Measurements from ENCODE around the gene OR4E2.
"Not testable (repeated sequence)": the region's sequence is repeated elsewhere in the genome, so short reads cannot be mapped to it uniquely, and the experiment has no call there.

Gene OR4E2

GRCh38 chr14:21672116-21672515, 18.5 kb downstream of the OR4E2 start:
- H3K27ac ChIP-seq = 0 out of 2 replicates have a peak overlapping the region, but pooled peaks have one; percentile 25
- H3K4me3 ChIP-seq = no peak overlapping the region
- H3K9ac ChIP-seq (ENCODE audit: insufficient read length) = no peak overlapping the region
- no peak for TF ChIP-seq POLR2AphosphoS5 (IDR thresholded peaks at IDR 0.05; ENCODE audit: borderline replicate concordance, low read depth, low read length)
- no peaks in the 10 kb centered on the region for H3K9me3 ChIP-seq (ENCODE audit: low read depth, low read length)
- no peak for DNase-seq (ENCODE audit: low read depth, low spot score)
- H3K36me3 ChIP-seq (ENCODE audit: insufficient read depth, low read length) = peaks cover 21% of the 10 kb centered on the region

GRCh38 chr14:21673718-21674117, 20.1 kb downstream of the OR4E2 start, which contains the start of gene OR4E1:
OR4E1 (minus strand) TSS chr14:21673818; CDS start chr14:21670935, 2,883 bp downstream.
- TF ChIP-seq POLR2AphosphoS5 (IDR thresholded peaks at IDR 0.05; ENCODE audit: borderline replicate concordance, low read depth, low read length) = no peak
- TF ChIP-seq FOXP2 (optimal IDR thresholded peaks at IDR 0.05; ENCODE audit: control extremely low read depth, extremely low read length, insufficient read depth) = no peak
- TF ChIP-seq EZH2 (IDR thresholded peaks at IDR 0.05) = no peak
- H3K9me3 ChIP-seq (ENCODE audit: low read depth, low read length) = no peaks in the 10 kb centered on the region
- no peak within 1 kb of the TSS for H3K4me3 ChIP-seq
- no peak for DNase-seq (ENCODE audit: low read depth, low spot score)
- peaks cover 21% of the 10 kb centered on the region for H3K36me3 ChIP-seq (ENCODE audit: insufficient read depth, low read length)
- H3K27ac ChIP-seq = no peak within 1 kb of the TSS
- no peak within 1 kb of the TSS for H3K9ac ChIP-seq (ENCODE audit: insufficient read length)

GRCh38 chr14:21675566-21675965, 21.9 kb downstream of the OR4E2 start:
- Histone ChIP-seq H3K4me3 (no peak overlapping the region), H3K27ac (no peak overlapping the region), H3K9me3 (ENCODE audit: low read depth, low read length) (no peaks in the 10 kb centered on the region), H3K36me3 (ENCODE audit: insufficient read depth, low read length) (peaks cover 12% of the 10 kb centered on the region), H3K9ac (ENCODE audit: insufficient read length) (no peak overlapping the region)
- DNase-seq (ENCODE audit: low read depth, low spot score) = no peak
- no peak for TF ChIP-seq POLR2AphosphoS5 (IDR thresholded peaks at IDR 0.05; ENCODE audit: borderline replicate concordance, low read depth, low read length)
- TF ChIP-seq EZH2 (IDR thresholded peaks at IDR 0.05) = no peak
- no peak for TF ChIP-seq FOXP2 (optimal IDR thresholded peaks at IDR 0.05; ENCODE audit: control extremely low read depth, extremely low read length, insufficient read depth)

GRCh38 chr14:21680072-21680471, 26.4 kb downstream of the OR4E2 start:
- Histone ChIP-seq H3K4me3 (no peak overlapping the region), H3K9me3 (ENCODE audit: low read depth, low read length) (no peaks in the 10 kb centered on the region), H3K9ac (ENCODE audit: insufficient read length) (no peak overlapping the region), H3K27ac (no peak overlapping the region), H3K36me3 (ENCODE audit: insufficient read depth, low read length) (peaks cover 11% of the 10 kb centered on the region)
- no peak for TF ChIP-seq EZH2 (IDR thresholded peaks at IDR 0.05)
- no peak for TF ChIP-seq POLR2AphosphoS5 (IDR thresholded peaks at IDR 0.05; ENCODE audit: borderline replicate concordance, low read depth, low read length)
- no peak for TF ChIP-seq FOXP2 (optimal IDR thresholded peaks at IDR 0.05; ENCODE audit: control extremely low read depth, extremely low read length, insufficient read depth)
- DNase-seq (ENCODE audit: low read depth, low spot score) = no peak

- Histone ChIP-seq H3K36me3 (ENCODE audit: insufficient read depth, low read length) (no peaks in the 10 kb centered on the region), H3K9ac (ENCODE audit: insufficient read length) (no peak overlapping the region), H3K9me3 (ENCODE audit: low read depth, low read length) (no peaks in the 10 kb centered on the region), H3K4me3 (no peak overlapping the region), H3K27ac (no peak overlapping the region)
- no peak for DNase-seq (ENCODE audit: low read depth, low spot score)
- TF ChIP-seq POLR2AphosphoS5 (IDR thresholded peaks at IDR 0.05; ENCODE audit: borderline replicate concordance, low read depth, low read length) (no peak), EZH2 (IDR thresholded peaks at IDR 0.05) (no peak), FOXP2 (optimal IDR thresholded peaks at IDR 0.05; ENCODE audit: control extremely low read depth, extremely low read length, insufficient read depth) (no peak)
Measured at GRCh38 chr14:21686468-21686867, 32.8 kb downstream of the OR4E2 start.

GRCh38 chr14:21694425-21694824, 40.8 kb downstream of the OR4E2 start:
- H3K9ac ChIP-seq (ENCODE audit: insufficient read length) = no peak overlapping the region
- H3K4me3 ChIP-seq = no peak overlapping the region
- H3K9me3 ChIP-seq (ENCODE audit: low read depth, low read length) = no peaks in the 10 kb centered on the region
- DNase-seq (ENCODE audit: low read depth, low spot score) = no peak
- no peak overlapping the region for H3K27ac ChIP-seq
- TF ChIP-seq FOXP2 (optimal IDR thresholded peaks at IDR 0.05; ENCODE audit: control extremely low read depth, extremely low read length, insufficient read depth) = no peak
- H3K36me3 ChIP-seq (ENCODE audit: insufficient read depth, low read length) = no peaks in the 10 kb centered on the region

- not testable (repeated sequence) for H3K36me3 ChIP-seq (ENCODE audit: insufficient read depth, low read length); DNase-seq (ENCODE audit: low read depth, low spot score); H3K9me3 ChIP-seq (ENCODE audit: low read depth, low read length)
Measured at GRCh38 chr14:21697662-21698061, 44.0 kb downstream of the OR4E2 start.

GRCh38 chr14:21698538-21698937, 44.9 kb downstream of the OR4E2 start:
- not testable (repeated sequence) for H3K9me3 ChIP-seq (ENCODE audit: low read depth, low read length); DNase-seq (ENCODE audit: low read depth, low spot score); H3K36me3 ChIP-seq (ENCODE audit: insufficient read depth, low read length); H3K9ac ChIP-seq (ENCODE audit: insufficient read length); H3K4me3 ChIP-seq; H3K27ac ChIP-seq

More at GRCh38 chr14:21697662-21698061, 44.0 kb downstream of the OR4E2 start:
- not testable (repeated sequence) for H3K27ac ChIP-seq; H3K4me3 ChIP-seq; H3K9ac ChIP-seq (ENCODE audit: insufficient read length)

GRCh38 chr14:21699551-21699950, 45.9 kb downstream of the OR4E2 start:
- no peak for TF ChIP-seq FOXP2 (optimal IDR thresholded peaks at IDR 0.05; ENCODE audit: control extremely low read depth, extremely low read length, insufficient read depth)
- no peak for TF ChIP-seq POLR2AphosphoS5 (IDR thresholded peaks at IDR 0.05; ENCODE audit: borderline replicate concordance, low read depth, low read length)
- no peak for TF ChIP-seq EZH2 (IDR thresholded peaks at IDR 0.05)
- H3K9ac ChIP-seq (ENCODE audit: insufficient read length) = no peak overlapping the region
- H3K9me3 ChIP-seq (ENCODE audit: low read depth, low read length) = no peaks in the 10 kb centered on the region; the same call in 1 of the 2 replicates
- no peak for DNase-seq (ENCODE audit: low read depth, low spot score)
- no peak overlapping the region for H3K27ac ChIP-seq
- H3K36me3 ChIP-seq (ENCODE audit: insufficient read depth, low read length) = no peaks in the 10 kb centered on the region
- no peak overlapping the region for H3K4me3 ChIP-seq

Data from SK-N-MC (cell line).